Activated effector memory CD4-positive, alpha-beta T cell treated with anti-CD3 and anti-CD28 coated beads, Interleukin-2, amount 50 U/mL, for 16 hours (primary cell): Measurements from ENCODE around the gene PCDHA6.
"Not testable (repeated sequence)": the region's sequence is repeated elsewhere in the genome, so short reads cannot be mapped to it uniquely, and the experiment has no call there.

Experiments
- DNase-seq: peaks from one replicate; pipeline ENCODE4 v3.0.0-alpha.2; 2020

The PCDHA6 gene, protein sequence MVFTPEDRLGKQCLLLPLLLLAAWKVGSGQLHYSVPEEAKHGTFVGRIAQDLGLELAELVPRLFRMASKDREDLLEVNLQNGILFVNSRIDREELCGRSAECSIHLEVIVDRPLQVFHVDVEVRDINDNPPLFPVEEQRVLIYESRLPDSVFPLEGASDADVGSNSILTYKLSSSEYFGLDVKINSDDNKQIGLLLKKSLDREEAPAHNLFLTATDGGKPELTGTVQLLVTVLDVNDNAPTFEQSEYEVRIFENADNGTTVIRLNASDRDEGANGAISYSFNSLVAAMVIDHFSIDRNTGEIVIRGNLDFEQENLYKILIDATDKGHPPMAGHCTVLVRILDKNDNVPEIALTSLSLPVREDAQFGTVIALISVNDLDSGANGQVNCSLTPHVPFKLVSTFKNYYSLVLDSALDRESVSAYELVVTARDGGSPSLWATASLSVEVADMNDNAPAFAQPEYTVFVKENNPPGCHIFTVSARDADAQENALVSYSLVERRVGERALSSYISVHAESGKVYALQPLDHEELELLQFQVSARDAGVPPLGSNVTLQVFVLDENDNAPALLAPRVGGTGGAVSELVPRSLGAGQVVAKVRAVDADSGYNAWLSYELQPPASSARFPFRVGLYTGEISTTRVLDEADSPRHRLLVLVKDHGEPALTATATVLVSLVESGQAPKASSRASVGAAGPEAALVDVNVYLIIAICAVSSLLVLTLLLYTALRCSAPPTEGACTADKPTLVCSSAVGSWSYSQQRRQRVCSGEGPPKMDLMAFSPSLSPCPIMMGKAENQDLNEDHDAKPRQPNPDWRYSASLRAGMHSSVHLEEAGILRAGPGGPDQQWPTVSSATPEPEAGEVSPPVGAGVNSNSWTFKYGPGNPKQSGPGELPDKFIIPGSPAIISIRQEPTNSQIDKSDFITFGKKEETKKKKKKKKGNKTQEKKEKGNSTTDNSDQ

DNA sequence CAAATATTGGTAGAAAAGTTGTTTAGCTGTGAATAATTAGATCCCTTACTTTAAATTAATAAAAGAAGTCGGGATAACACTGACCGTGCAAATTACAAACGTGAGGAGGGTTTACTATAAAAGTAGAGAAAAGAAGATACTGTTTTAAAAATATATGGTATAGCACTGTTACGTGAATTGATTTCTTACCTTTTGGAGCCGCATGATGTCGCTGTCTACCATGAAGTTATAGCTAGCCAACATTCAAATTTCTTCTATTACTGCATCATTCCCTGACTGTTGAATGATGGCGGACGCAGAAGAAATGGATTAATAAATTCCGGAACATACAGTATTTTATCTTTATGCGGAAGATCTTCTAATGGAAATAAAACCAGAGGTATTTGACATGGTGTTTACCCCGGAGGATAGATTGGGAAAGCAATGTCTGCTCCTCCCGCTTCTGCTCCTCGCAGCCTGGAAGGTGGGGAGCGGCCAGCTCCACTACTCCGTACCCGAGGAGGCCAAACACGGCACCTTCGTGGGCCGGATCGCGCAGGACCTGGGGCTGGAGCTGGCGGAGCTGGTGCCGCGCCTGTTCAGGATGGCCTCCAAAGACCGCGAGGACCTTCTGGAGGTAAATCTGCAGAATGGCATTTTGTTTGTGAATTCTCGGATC, at the start of gene PCDHA6:
TSS of gene PCDHA6 (plus strand) at position 257 of the 658 bp plus-strand sequence. CDS start at position 389, 132 bp downstream.
- no peak for DNase-seq

DNA sequence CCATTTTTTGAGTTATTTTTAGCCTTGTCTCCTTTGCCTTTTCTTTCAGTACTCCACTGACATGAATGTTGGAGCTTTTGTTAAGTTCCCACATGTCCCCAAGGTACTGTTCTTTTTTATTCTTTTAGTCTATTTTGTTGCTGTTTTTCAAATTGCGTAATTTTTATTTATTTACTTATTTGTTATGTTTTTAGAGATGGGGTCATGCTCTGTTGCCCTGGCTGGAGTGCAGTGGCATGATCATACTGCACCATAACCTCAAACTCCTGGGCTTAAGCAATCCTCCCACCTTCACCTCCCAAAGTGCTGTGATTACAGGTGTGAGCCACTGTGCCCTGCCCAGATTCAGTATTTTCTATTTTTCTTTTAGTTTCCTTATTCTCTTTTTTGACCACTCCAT, 47.2 kb upstream of the PCDHA6 start:
- DNase-seq: no peak

DNA sequence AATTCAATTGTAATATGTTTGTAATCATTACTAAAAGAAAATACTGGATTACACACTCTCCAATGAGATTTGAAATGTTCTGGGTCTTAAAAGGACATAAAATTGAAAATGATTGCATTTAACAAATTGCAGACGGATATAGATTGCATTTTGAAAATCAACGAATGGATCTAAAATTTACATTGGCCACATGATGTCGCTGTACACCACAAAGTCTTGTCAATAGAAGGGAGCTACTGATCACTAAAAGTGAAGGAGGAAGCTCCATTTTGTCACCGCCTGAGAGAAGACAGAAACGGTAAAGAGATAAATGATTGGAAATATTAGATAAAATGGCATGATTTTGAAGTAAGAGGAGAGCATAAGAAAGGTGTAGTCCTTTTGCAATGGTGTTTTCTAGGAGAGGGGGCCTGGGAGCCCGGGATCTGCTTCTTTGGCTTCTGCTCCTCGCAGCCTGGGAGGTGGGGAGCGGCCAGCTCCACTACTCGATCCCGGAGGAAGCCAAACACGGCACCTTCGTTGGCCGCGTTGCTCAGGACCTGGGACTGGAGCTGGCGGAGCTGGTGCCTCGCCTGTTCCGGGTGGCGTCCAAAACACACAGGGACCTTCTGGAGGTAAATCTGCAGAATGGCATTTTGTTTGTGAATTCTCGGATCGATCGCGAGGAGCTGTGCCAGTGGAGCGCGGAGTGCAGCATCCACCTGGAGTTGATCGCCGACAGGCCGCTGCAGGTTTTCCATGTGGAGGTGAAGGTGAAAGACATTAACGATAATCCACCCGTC, 41.7 kb upstream of the PCDHA6 start, which contains the start of gene PCDHA1:
TSS of gene PCDHA1 (plus strand) at position 236 of the 782 bp plus-strand sequence.
- DNase-seq: no peak

- DNase-seq: not testable (repeated sequence)
Measured at GRCh38 chr5:140787422-140787821, 40.3 kb upstream of the PCDHA6 start.

GRCh38 chr5:140787849-140788504, 39.8 kb upstream of the PCDHA6 start:
- not testable (repeated sequence) for DNase-seq

- DNase-seq: no peak
Measured at GRCh38 chr5:140791089-140791488, 36.7 kb upstream of the PCDHA6 start.

DNA sequence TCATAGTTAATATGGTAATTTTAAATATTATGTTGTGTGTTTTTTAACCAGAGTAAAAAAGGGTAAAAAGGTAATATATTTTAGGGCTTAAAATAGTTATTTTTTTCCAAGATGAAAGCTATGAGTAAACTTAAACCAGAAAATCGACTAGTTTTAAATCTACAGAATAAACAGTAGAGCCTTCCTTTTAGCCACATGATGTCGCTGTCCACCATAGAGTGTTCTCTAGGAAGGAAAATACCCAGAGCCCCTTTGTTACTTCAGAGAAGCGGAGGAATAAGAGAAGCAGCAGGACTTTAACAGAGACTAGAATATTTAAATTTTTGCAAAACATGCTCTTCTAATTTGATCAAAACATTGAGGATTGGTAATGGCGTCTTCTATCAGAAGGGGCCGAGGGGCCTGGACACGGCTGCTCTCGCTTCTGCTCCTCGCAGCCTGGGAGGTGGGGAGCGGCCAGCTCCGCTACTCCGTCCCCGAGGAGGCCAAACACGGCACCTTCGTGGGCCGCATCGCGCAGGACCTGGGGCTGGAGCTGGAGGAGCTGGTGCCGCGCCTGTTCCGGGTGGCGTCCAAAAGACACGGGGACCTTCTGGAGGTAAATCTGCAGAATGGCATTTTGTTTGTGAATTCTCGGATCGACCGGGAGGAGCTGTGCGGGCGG, 33.0 kb upstream of the PCDHA6 start, which contains the start of gene PCDHA2:
TSS of gene PCDHA2 (plus strand) at position 258 of the 664 bp plus-strand sequence.
- no peak for DNase-seq

- no peak for DNase-seq
Measured at GRCh38 chr5:140795259-140795641, 32.5 kb upstream of the PCDHA6 start.

DNA sequence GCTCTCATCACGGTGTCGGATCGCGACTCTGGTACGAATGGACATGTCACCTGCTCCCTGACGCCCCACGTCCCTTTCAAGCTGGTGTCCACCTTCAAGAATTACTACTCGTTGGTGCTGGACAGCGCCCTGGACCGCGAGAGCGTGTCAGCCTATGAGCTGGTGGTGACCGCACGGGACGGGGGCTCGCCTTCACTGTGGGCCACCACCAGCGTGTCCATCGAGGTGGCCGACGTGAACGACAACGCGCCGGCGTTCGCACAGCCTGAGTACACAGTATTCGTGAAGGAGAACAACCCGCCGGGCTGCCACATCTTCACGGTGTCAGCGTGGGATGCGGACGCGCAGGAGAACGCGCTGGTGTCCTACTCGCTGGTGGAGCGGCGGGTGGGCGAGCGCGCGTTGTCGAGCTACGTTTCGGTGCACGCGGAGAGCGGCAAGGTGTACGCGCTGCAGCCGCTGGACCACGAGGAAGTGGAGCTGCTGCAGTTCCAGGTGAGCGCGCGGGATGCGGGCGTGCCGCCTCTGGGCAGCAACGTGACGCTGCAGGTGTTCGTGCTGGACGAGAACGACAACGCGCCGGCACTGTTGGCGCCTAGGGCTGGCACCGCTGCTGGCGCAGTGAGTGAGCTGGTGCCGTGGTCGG, 31.6 kb upstream of the PCDHA6 start:
- DNase-seq: peak; percentile 56

DNA sequence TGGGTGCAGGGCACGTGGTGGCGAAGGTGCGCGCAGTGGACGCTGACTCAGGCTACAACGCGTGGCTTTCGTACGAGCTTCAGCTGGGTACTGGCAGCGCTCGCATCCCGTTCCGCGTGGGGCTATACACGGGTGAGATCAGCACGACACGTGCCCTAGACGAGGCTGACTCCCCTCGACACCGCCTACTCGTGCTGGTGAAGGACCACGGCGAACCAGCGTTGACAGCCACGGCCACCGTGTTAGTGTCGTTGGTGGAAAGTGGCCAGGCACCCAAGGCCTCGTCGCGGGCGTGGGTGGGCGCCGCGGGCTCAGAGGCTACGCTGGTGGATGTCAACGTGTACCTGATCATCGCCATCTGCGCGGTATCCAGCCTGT, 31.1 kb upstream of the PCDHA6 start:
- DNase-seq: no peak

DNA sequence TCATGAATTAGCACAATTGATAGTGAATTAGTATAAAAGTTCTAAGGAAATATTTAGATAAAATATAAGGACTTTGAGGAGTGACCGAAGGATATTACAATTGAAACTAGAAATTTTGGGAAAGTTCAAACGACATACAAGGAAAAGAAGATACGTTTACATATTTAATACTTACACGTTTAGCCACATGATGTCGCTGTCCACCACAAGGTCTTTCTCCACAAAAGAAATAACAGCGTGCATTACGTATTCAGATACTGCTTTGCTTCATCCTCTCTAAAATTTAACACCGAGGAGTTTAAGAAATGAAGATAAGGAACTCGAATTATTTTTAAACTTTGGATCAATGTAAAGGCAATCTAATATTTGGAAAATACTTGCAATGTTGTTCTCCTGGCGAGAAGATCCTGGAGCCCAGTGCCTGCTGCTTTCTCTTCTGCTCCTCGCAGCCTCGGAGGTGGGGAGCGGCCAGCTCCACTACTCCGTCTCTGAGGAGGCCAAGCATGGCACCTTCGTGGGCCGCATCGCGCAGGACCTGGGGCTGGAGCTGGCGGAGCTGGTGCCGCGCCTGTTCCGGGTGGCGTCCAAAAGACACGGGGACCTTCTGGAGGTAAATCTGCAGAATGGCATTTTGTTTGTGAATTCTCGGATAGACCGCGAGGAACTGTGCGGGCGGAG, 26.8 kb upstream of the PCDHA6 start, which contains the start of gene PCDHA3:
TSS of gene PCDHA3 (plus strand) at position 242 of the 678 bp plus-strand sequence.
- DNase-seq: no peak

DNA sequence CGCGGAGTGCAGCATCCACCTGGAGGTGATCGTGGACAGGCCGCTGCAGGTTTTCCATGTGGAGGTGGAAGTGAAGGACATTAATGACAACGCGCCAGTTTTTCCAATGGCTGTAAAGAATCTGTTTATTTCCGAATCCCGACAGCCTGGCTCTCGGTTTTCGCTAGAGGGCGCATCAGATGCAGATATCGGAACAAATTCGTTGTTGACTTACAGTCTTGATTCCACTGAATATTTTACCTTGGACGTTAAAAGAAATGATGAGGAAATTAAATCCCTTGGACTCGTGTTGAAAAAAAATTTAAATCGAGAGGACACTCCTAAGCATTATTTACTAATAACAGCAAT, 26.3 kb upstream of the PCDHA6 start:
- DNase-seq: no peak

- not testable (repeated sequence) for DNase-seq
Measured at GRCh38 chr5:140802381-140802780, 25.4 kb upstream of the PCDHA6 start.

DNA sequence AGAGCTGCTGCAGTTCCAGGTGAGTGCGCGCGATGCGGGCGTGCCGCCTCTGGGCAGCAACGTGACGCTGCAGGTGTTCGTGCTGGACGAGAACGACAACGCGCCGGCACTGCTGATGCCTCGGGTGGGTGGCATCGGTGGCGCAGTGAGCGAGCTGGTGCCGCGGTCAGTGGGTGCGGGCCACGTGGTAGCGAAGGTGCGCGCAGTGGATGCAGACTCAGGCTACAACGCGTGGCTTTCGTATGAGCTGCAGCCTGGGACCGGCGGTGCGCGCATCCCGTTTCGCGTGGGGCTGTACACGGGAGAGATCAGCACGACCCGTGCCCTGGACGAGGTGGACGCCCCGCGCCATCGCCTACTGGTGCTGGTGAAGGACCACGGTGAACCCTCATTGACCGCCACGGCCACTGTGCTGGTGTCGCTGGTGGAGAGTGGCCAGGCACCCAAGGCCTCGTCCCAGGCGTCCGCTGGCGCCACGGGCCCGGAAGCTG, 24.9 kb upstream of the PCDHA6 start:
- DNase-seq: no peak

DNA sequence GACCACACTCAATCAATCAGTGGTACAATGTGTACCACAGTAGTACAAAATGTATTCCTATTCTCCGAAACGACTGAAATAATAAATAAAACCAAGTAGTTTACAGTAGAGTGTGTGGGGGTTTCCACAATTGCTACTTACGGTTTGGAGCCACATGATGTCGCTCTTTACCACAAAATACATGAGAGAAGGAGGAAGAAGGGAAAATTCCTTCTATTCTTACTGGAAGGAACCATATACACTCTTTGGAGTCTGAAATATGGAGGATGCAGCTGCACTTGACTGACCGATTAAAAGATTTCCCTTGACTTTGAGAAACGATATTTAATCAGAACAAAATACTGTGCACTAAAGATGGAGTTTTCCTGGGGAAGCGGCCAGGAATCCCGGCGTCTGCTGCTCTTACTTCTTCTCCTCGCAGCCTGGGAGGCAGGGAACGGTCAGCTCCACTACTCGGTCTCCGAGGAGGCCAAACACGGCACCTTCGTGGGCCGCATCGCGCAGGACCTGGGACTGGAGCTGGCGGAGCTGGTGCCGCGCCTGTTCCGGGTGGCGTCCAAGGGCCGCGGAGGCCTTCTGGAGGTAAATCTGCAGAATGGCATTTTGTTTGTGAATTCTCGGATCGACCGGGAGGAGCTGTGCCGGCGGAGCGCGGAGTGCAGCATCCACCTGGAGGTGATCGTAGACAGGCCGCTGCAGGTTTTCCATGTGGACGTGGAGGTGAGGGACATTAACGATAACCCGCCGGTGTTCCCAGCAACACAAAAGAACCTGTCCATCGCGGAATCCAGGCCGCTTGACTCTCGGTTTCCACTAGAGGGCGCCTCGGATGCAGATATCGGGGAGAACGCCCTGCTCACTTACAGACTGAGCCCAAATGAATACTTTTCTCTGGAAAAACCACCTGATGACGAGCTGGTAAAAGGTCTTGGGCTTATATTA, 20.7 kb upstream of the PCDHA6 start, which contains the start of gene PCDHA4:
TSS of gene PCDHA4 (plus strand) at position 235 of the 942 bp plus-strand sequence.
- DNase-seq: no peak

- not testable (repeated sequence) for DNase-seq
Measured at GRCh38 chr5:140808241-140808888, 19.4 kb upstream of the PCDHA6 start.

- DNase-seq: no peak
Measured at GRCh38 chr5:140808889-140809291, 18.9 kb upstream of the PCDHA6 start.
